ENCODE results near the gene PKD1L1. TPM values are rescaled to one million over a fixed set of nuclear protein-coding genes. Genes with fewer than 3 reads are reported as not detected.

PKD1L1 gene
- total RNA-seq, 1 experiment from 2014 or later: 0.17 TPM

DNA sequence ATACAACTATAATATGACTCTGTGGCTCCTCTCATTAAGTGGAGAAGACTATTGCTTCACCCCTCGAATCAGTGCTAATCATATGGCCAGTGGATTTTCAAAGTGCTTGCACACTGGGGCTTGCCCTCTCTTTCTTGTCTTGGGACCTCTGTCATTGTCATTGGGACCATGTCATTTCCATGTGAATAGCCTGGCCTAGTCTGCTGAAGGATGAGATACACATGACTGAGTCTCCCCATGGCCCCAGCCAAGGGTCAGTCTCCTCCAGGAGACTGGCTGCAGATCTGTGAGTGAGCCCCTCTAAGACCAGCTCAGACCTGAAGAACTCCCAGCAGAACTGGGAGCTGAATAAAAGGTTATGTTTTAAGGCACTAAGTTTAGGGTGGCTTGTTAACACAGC, 39.5 kb downstream of the PKD1L1 start:
- Histone ChIP-seq H3K14ac (ENCODE audit: insufficient read depth, low read length) (no peak overlapping the region), H2BK20ac (ENCODE audit: low read depth, low read length, poor library complexity, severe bottlenecking) (no peak overlapping the region), H3K9me3 (ENCODE audit: control insufficient read depth, low read depth, low read length) (no peaks in the 10 kb centered on the region), H2BK120ac (ENCODE audit: low read depth, low read length, poor library complexity, severe bottlenecking) (no peak overlapping the region), H2BK15ac (ENCODE audit: low read depth, low read length) (no peak overlapping the region), H4K8ac (replicated peaks; ENCODE audit: insufficient read length, low read depth, low read length) (no peak overlapping the region), H3K27me3 (ENCODE audit: insufficient read depth, low read length) (no peaks in the 10 kb centered on the region), H3K56ac (ENCODE audit: insufficient read length, low read depth, low read length) (no peak overlapping the region), H3K4ac (ENCODE audit: low read depth, low read length) (no peak overlapping the region), H3K4me1 (ENCODE audit: insufficient read depth, low read length) (peaks cover 8% of the 10 kb centered on the region), H4K91ac (ENCODE audit: insufficient read length, low read depth, low read length) (no peak overlapping the region), H3K79me1 (ENCODE audit: insufficient read depth, low read depth, low read length, poor library complexity, severe bottlenecking) (no peaks in the 10 kb centered on the region), H2AFZ (ENCODE audit: low read length) (no peak overlapping the region), H3K18ac (ENCODE audit: insufficient read length, low read depth, low read length) (no peak overlapping the region), H3K27ac (ENCODE audit: insufficient read length, low read depth, low read length) (no peak overlapping the region), H3K79me2 (ENCODE audit: insufficient read depth, low read length) (no peaks in the 10 kb centered on the region), H2AK5ac (ENCODE audit: insufficient read length, low read length) (no peak overlapping the region), H3T11ph (ENCODE audit: low read length) (no peak overlapping the region), H4K20me1 (ENCODE audit: control insufficient read depth, insufficient read depth, insufficient read length) (no peaks in the 10 kb centered on the region), H3K4me2 (ENCODE audit: insufficient read depth, insufficient read length, low read length) (no peak overlapping the region), H4K5ac (ENCODE audit: insufficient read length, low read depth, low read length) (no peak overlapping the region), H3K23me2 (ENCODE audit: insufficient read length, low read depth, low read length, poor library complexity, severe bottlenecking) (no peaks in the 10 kb centered on the region), H2BK5ac (ENCODE audit: insufficient read length, low read length) (no peak overlapping the region), H3K9ac (ENCODE audit: extremely low read depth, insufficient read length, low read length) (no peak overlapping the region), H2BK12ac (ENCODE audit: insufficient read length, low read depth, low read length) (no peak overlapping the region), H3K23ac (ENCODE audit: insufficient read length, low read depth, low read length) (no peak overlapping the region)
- TF ChIP-seq, protein P1, sequence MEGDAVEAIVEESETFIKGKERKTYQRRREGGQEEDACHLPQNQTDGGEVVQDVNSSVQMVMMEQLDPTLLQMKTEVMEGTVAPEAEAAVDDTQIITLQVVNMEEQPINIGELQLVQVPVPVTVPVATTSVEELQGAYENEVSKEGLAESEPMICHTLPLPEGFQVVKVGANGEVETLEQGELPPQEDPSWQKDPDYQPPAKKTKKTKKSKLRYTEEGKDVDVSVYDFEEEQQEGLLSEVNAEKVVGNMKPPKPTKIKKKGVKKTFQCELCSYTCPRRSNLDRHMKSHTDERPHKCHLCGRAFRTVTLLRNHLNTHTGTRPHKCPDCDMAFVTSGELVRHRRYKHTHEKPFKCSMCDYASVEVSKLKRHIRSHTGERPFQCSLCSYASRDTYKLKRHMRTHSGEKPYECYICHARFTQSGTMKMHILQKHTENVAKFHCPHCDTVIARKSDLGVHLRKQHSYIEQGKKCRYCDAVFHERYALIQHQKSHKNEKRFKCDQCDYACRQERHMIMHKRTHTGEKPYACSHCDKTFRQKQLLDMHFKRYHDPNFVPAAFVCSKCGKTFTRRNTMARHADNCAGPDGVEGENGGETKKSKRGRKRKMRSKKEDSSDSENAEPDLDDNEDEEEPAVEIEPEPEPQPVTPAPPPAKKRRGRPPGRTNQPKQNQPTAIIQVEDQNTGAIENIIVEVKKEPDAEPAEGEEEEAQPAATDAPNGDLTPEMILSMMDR (conservative IDR thresholded peaks at IDR 0.05): no peak
- WGBS (ENCODE audit: extremely low coverage, insufficient read length, low lambda C conversion rate): no CpG with 5 or more reads among the region's 1 CpG
- DNase-seq: no peak
- Mint-ChIP-seq H3K4me1 (peaks cover 41 to 42% of the 10 kb centered on the region in 2 experiments), H3K36me3 (ENCODE audit: insufficient read depth in 1 of 3, low read depth in 3 of 3) (no peaks in the 10 kb centered on the region), H3K9me3 (no peaks in the 10 kb centered on the region), H3K27ac (no peak overlapping the region), H3K27me3 (ENCODE audit: low read depth) (no peaks in the 10 kb centered on the region; the same call in 1 of the 2 replicates), H3K4me3 (no peak overlapping the region)
